Activated CD4-positive, alpha-beta T cell treated with anti-CD3 and anti-CD28 coated beads, Interleukin-2, amount 50 U/mL, for 24 hours (primary cell): Measurements from ENCODE around the gene MAPK11.
A peak's percentile ranks its signal among the peaks of the same experiment; 100 is the strongest.

Source experiments
- DNase-seq, 2 donors: peaks; one replicate each; pipeline ENCODE4 v3.0.0-alpha.2; 2020; ENCODE audit warnings: low read depth in 1 of 2, low spot score in 1 of 2

The MAPK11 gene

DNA sequence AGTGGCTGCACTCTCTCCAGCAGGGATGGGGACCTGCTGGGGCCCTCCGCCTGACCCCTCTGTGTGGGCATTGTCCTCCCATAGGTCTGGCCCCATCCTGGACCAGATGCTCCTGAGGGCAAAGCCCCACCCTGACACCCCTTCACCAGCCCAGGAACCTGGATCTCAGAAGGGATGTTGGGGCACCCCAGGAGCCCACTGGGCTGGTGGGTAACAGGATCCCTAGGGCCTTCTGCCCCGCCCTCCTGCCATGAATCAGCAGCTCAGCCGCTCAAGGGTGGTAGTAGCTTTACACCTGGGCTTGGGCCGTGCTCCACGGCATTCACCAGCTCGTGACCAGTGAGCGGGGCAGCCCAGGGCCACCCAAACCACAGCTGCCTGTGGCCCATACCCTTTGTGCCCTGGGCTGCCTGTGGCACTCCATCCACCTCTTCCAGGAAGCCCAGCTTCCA lies 7.7 kb downstream of the MAPK11 start:
- no peak for DNase-seq

GRCh38 chr22:50261615-50262459 lies 8.3 kb downstream of the MAPK11 start, which contains the start of gene MAPK12:
TSS of gene MAPK12 (minus strand) at chr22:50261683. CDS start at chr22:50261509, 174 bp downstream.
- DNase-seq, result no peak

DNA sequence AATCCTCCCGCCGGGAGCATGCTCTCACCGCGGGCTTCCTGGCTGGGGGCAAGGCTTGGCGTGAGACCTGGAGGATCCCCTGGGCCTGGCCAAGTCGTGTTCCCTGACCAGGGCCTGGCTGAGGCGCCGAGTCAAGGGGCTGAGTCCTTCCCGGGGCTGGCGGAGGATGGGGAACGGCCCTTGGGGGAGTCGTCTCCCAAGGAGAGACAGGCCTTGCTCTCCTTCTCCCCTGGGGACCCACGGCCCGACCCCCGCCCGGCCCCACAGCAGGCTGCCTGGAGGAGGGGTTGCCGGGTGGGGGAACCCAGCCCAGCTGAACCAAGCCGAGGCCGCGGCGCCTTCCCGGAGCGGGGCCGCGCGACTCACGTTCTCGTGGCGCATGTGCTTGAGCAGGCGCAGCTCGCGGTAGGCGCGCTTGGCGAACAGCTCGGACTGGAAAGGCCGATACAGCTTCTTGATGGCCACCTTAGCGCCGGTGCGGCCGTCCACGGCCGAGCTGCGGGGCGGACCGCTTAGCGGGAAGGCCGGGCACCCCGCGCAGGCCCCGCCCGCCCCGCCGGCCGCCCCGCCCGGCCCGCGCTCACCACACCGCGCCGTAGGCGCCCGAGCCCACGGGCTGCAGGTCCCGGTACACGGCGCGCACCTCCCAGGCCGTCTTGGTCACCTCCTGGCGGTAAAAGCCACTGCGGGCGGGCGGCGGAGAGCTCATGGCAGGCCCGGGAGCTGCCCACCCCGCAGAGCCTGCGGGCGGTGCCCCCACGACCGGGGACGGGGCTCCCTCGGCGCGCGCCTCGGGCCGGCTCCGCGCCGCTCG lies 9.2 kb downstream of the MAPK11 start:
- no peak for DNase-seq

DNA sequence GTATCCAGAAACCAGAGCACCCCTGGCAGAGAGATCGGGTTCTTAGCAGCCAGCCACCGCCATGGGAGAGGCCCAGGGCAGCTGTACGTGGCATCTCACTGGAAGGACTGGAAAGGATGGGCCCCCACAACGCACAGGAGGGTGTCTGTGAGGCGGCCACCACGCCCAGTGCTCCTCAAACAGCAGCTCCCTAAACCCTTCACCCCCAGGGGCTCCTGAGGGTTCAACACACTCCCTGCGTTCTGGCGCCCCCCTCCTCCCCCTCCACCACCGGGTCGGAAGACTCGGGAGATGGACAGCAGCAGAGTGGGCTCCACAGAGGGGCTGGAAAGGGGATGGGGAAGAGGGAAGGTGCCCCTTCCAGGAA lies 9.8 kb downstream of the MAPK11 start:
- DNase-seq, result no peak

- DNase-seq, result no peak
Observed at GRCh38 chr22:50259302-50259701, 10.9 kb downstream of the MAPK11 start.

DNA sequence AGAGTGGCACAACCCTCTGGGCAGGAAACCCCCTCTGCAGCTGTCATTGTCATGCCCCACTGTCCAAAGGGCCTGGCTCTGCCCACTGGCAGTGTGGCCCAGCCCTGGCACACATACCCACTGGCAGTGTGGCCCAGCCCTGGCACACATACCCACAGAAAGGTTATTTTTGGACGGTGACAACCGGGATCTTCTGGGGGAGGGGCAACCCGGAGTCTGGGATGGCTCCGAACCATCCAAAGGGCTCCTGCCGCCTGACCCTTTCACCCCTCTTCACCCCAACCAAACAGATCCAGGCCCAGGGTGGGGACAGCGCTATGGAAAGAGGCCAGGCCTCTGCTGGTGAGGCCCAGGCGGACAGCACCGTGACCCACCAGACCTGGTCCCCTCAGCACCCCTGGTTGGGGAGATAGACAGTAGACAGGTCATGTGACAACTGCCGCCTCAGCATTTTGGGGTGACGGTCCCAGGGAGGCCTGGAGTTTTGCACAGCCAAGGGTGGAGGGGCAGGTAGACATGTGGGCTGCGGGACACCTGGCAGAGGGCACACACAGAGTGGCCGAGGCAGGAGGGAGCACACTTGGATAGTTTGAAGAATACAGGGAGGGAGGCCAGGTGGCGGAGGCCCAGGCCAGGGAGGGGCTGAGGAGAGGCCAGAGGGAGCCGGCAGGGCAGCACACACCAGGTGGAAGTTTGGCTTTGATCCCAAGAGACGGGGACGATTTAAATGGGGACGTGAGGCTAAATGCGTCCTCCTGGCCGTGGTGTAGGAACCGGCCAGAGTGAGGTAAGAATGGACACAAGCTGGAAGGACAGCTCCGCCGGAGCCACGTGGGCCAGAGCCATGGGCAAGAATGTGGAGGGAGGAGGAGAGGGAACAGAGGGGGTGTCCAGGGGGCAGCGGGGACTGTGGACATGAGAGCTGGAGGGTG lies 11.6 kb downstream of the MAPK11 start:
- DNase-seq, result no peak

DNA sequence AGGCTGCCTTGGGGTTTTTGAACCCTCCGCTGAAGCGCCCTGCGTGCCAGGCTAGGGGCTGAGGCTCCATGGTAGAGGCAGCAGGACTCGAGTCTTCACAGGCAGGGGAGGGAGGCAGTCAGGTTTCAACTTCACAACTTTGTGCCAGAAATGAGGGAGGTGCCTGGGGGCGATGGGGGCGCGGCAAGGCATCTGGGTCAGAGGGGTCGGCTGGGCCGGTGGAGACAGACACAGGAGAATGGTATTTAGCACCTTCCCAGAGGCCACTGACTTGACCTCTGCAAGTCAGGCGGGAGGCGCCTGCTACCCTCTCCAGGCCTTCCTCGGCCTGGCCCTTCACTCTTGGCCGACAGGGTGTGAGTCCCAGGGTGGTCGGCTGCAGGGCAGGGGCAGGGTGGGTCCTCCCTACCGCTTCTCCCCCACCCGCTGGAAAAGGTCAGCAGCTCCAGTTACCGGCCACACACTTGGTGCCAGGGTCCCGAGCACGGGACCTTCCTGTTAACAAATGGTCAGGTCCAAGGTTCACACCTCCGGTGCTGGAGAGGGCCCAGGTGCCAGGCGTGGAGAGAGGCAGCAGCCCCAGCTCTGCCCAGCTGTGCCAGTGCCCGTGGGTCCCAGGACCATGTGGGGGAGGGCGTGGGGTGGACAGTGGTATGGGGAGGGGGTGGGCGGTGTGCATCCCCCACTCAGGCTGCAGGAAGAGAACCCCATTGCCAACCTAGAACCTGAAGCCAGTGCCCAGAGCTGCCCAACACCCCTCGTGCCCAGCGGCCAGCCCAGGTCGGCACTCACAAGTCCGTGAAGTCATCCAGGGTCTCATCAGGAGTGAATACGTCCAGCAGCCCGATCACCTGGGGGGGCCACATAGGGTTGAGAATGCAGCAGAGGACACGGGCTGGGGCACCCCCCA lies 12.5 kb downstream of the MAPK11 start:
- no peak for DNase-seq

GRCh38 chr22:50257041-50257440 lies 13.1 kb downstream of the MAPK11 start:
- DNase-seq, result no peak

- DNase-seq, result no peak
Observed at GRCh38 chr22:50256258-50256862, 13.8 kb downstream of the MAPK11 start.

DNA sequence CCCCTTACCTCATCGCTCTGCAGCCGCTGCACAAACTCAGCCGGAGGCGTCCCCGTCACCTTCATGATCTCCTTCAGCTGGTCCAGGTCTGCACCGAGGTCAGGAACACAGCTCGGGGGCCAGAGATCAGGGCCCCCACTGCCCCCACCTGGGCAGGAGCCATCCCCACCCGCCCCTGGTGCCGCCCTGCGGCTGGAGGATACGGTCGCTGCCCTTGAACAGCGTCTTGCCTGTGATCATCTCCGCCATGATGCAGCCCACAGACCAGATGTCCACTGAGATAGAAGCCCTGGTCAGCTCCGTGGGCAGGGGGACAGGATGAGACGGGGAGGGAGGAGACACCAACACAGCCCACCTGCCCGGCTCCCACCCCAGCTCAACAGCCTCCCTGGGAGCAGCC lies 14.6 kb downstream of the MAPK11 start:
- DNase-seq, result no peak

DNA sequence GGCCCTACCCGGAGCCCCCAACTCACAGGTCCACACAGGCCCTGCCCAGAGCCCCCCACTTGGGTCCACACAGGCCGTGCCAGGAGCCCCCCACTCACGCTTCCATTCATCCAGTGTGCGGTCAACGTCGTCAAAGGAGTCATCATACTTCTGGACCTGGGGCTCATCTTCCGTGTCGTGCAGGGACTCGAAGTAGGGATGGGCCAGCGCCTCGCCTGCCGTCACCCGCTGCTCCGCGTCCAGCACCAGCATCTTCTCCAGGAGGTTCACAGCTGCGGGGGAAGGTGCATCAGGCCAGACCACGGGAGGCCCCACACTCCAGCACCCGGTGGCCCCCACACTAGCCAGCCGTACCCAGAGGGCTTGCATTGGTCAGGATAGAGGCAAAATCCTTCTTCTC lies 15.1 kb downstream of the MAPK11 start:
- no peak for DNase-seq

DNA sequence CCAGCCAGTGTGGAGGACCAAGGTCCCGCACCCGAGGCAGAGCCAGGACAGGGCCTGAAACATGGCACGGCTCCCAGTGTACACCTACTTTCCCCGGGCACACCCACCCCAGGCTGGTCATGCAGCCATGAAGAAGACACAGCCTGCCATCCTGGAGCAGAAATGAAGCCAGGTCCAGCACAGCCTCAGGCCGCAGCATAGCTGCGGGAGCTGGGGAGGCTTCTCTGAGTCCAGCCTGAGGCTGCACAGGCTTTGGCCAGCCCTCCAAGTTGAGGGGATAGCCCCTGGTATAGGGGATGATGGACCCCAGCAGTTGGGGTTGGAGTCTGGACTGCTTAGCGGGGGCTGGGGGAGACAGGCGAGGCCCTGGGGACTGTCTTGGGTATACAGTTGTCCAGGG lies 16.2 kb downstream of the MAPK11 start:
- DNase-seq, result no peak

- DNase-seq, result no peak
Observed at GRCh38 chr22:50253046-50253915, 16.9 kb downstream of the MAPK11 start.

- peak in 1 of 2 donors; percentile 50 for DNase-seq
Observed at GRCh38 chr22:50252082-50253045, 17.8 kb downstream of the MAPK11 start.

GRCh38 chr22:50251477-50252081 lies 18.6 kb downstream of the MAPK11 start:
- no peak for DNase-seq

- peak in 1 of 2 donors; percentile 69 for DNase-seq
Observed at GRCh38 chr22:50250555-50251476, 19.4 kb downstream of the MAPK11 start, which contains the start of gene HDAC10. TSS of gene HDAC10 (minus strand) at chr22:50251265. CDS start at chr22:50251032, 233 bp downstream.
